IPS-18c (cell line): ENCODE measurements around the gene RIMBP2.
"Not testable (repeated sequence)": the region's sequence is repeated elsewhere in the genome, so short reads cannot be mapped to it uniquely, and the experiment has no call there.

Experiments
- H3K4me3 ChIP-seq: 2 replicates; pipeline ENCODE4 v1.7.0; 2013; ENCODE audit warnings: low read depth, mild to moderate bottlenecking, low read length, moderate library complexity; ENCODE audit not compliant: insufficient read depth
- H3K9me3 ChIP-seq: one replicate; pipeline ENCODE4 v1.6.1; 2013; ENCODE audit warnings: mild to moderate bottlenecking, low read length, moderate library complexity; ENCODE audit not compliant: control insufficient read depth, insufficient read depth

RIMBP2 gene

GRCh38 chr12:130698106-130698505 lies 18.0 kb downstream of the RIMBP2 start:
- Histone ChIP-seq H3K9me3 (no peaks in the 10 kb centered on the region), H3K4me3 (no peak overlapping the region)

GRCh38 chr12:130696379-130697100 lies 19.6 kb downstream of the RIMBP2 start:
- H3K4me3 ChIP-seq, result no peak overlapping the region
- peaks cover 2% of the 10 kb centered on the region for H3K9me3 ChIP-seq

- H3K9me3 ChIP-seq, result peaks cover 3% of the 10 kb centered on the region
- H3K4me3 ChIP-seq, result no peak overlapping the region
These were observed 21.0 kb downstream of the RIMBP2 start for GRCh38 chr12:130695061-130695460.

- Histone ChIP-seq H3K9me3 (peaks cover 3% of the 10 kb centered on the region), H3K4me3 (no peak overlapping the region)
These were observed 26.4 kb downstream of the RIMBP2 start for GRCh38 chr12:130689408-130690405.

GRCh38 chr12:130688999-130689398 lies 27.1 kb downstream of the RIMBP2 start:
- not testable (repeated sequence) for H3K9me3 ChIP-seq, H3K4me3 ChIP-seq

- H3K4me3 ChIP-seq, result no peak overlapping the region
- H3K9me3 ChIP-seq, result peaks cover 3% of the 10 kb centered on the region
These were observed 28.0 kb downstream of the RIMBP2 start for GRCh38 chr12:130687796-130688778.

GRCh38 chr12:130687190-130687589 lies 28.9 kb downstream of the RIMBP2 start:
- H3K9me3 ChIP-seq, result peaks cover 3% of the 10 kb centered on the region
- H3K4me3 ChIP-seq, result no peak overlapping the region

- Histone ChIP-seq H3K4me3 (no peak overlapping the region), H3K9me3 (peaks cover under 1% of the 10 kb centered on the region)
These were observed 29.5 kb downstream of the RIMBP2 start for GRCh38 chr12:130686511-130686991.

GRCh38 chr12:130685850-130686249 lies 30.2 kb downstream of the RIMBP2 start:
- Histone ChIP-seq H3K9me3 (no peaks in the 10 kb centered on the region), H3K4me3 (no peak overlapping the region)

- Histone ChIP-seq H3K4me3 (no peak overlapping the region), H3K9me3 (no peaks in the 10 kb centered on the region)
These were observed 30.8 kb downstream of the RIMBP2 start for GRCh38 chr12:130685250-130685787.

GRCh38 chr12:130683811-130684210 lies 32.3 kb downstream of the RIMBP2 start:
- Histone ChIP-seq H3K9me3 (no peaks in the 10 kb centered on the region), H3K4me3 (no peak overlapping the region)

- H3K9me3 ChIP-seq, result no peaks in the 10 kb centered on the region
These were observed 33.0 kb downstream of the RIMBP2 start for GRCh38 chr12:130683080-130683479.

GRCh38 chr12:130680451-130680990 lies 35.6 kb downstream of the RIMBP2 start:
- no peaks in the 10 kb centered on the region for H3K9me3 ChIP-seq
- no peak overlapping the region for H3K4me3 ChIP-seq

More at GRCh38 chr12:130683080-130683479, 33.0 kb downstream of the RIMBP2 start:
- H3K4me3 ChIP-seq, result no peak overlapping the region

GRCh38 chr12:130677957-130678558 lies 38.0 kb downstream of the RIMBP2 start:
- H3K4me3 ChIP-seq, result no peak overlapping the region
- no peaks in the 10 kb centered on the region for H3K9me3 ChIP-seq

- Histone ChIP-seq H3K9me3 (no peaks in the 10 kb centered on the region), H3K4me3 (no peak overlapping the region)
These were observed 40.3 kb downstream of the RIMBP2 start for GRCh38 chr12:130675791-130676190.

- Histone ChIP-seq H3K9me3 (no peaks in the 10 kb centered on the region), H3K4me3 (no peak overlapping the region)
These were observed 41.0 kb downstream of the RIMBP2 start for GRCh38 chr12:130675121-130675520.
